Heart right ventricle (tissue), 16 donors: Measurements from ENCODE around the gene ITLN2. TPM values are rescaled to one million over a fixed set of nuclear protein-coding genes. Genes with fewer than 3 reads are reported as not detected.

Experiments
- ATAC-seq, 8 donors: fragments of 200-7000 bp; cut with Tn5 transposase; one replicate each; pipeline ENCODE4 v1.9.1; 2020; ENCODE audit warnings: mild to moderate bottlenecking in 8 of 8, moderate library complexity in 8 of 8, moderate number of reproducible peaks in 1 of 8
- DNase-seq, 2 donors: peaks; one replicate each; pipeline ENCODE4 v3.0.0-alpha.2; 2020
- H3K27ac ChIP-seq, 10 donors: fragments of 200-600 bp; sonication (generic) in 2 of 10; one replicate each; pipeline versions ENCODE4 v1.5.0 to v1.8.0; 2020 to 2022; ENCODE audit warnings: mild to moderate bottlenecking in 3 of 10
- H3K27me3 ChIP-seq, 7 donors: fragments of 200-600 bp; one replicate each; pipeline ENCODE4 v1.8.0; 2021 to 2022; ENCODE audit warnings: mild to moderate bottlenecking in 2 of 7
- H3K36me3 ChIP-seq, 9 donors: fragments of 200-600 bp; sonication (generic) in 1 of 9; one replicate each; pipeline versions ENCODE4 v1.5.0 to v1.8.0; 2020 to 2022; ENCODE audit warnings: mild to moderate bottlenecking in 2 of 9
- H3K4me1 ChIP-seq, 9 donors: fragments of 200-600 bp; sonication (generic) in 1 of 9; one replicate each; pipeline versions ENCODE4 v1.5.0 to v1.8.0; 2020 to 2022; ENCODE audit warnings: mild to moderate bottlenecking in 4 of 9
- H3K4me3 ChIP-seq, 10 donors: fragments of 200-600 bp; sonication (generic) in 2 of 10; one replicate each; pipeline versions ENCODE4 v1.5.0 to v1.8.0; 2020 to 2022; ENCODE audit warnings: mild to moderate bottlenecking in 7 of 10, moderate library complexity in 2 of 10
- H3K9me3 ChIP-seq, 11 donors: fragments of 200-600 bp in 10 of 11; sonication (generic) in 2 of 11; one replicate each; pipeline versions ENCODE4 v1.5.0 to v1.8.0; 2013 to 2022; ENCODE audit warnings: mild to moderate bottlenecking in 2 of 11, control low read depth in 1 of 11, moderate library complexity in 1 of 11
- WGBS, 2 donors: extraction: QIAGEN DNeasy Blood & Tissue Kit; methylation state at CpG; one replicate each; pipeline ENCODE4 v1.1.7; 2013; ENCODE audit warnings: inconsistent platforms in 1 of 2; 5-methylcytosine and 5-hydroxymethylcytosine counted together
- intact Hi-C, 10 donors: fragments of 100-400 bp; cut with DNase I; formaldehyde crosslinking; loops; one replicate each; pipeline versions ENCODE4 v1.11.1 to v1.14.2; 2022
- polyA plus RNA-seq, 2 donors: library from polyadenylated mRNA; stranded (reverse); fragments of 200-250 nt; gene quantifications; one replicate each; pipeline ENCODE4 v1.2.3, GENCODE V29; 2013
- total RNA-seq, 10 donors: library from RNA; stranded (reverse); fragmentation: NEBNext Ultra II Directional in 3 of 10; extraction: Animal tissue kit (Norgen Biotek cat#: 25700) in 3 of 10; gene quantifications; one replicate each; pipeline versions ENCODE4 v1.2.1 to v1.2.4, GENCODE V29; 2021 to 2023
- TF ChIP-seq, protein P1 (sequence below), 9 donors: fragments of 200-600 bp; sonication (generic) in 2 of 9; IDR thresholded peaks; one replicate each; pipeline versions ENCODE4 v1.5.0 to v1.8.0; 2021 to 2022; ENCODE audit warnings: antibody characterized with exemption in 9 of 9, mild to moderate bottlenecking in 5 of 9, moderate library complexity in 1 of 9
- donor health status: Arrhythmogenic right ventricular cardiomyopathy.
- donor health status: ischemic (EF 13 %, LVEDD 7.1; RV severe dilation, severe dysfunction).
- donor health status: healthy with polysubstance abuse.
- donor health status: DM: no; HTN: yes; CAD: no.
- donor health status: DM: no; HTN: no; CAD: no.
- donor health status: ischemic (EF 25% LVEDD 6.9; RV normal size, moderate dysfunction).
- donor health status: ischemic (EF 25% LVEDD 5.7; RV mildly dilated, moderate dysfunction).
- donor health status: healthy.
- donor health status: DM: yes; HTN: yes; CAD: no.
- donor health status: Ischemic cardiomyopathy.
- donor health status: ischemic (EF 35%, LVEDD 5.7; RV mildly dilated, moderate dysfunction).
- donor health status: nonischemic (EF 11% LVEDD 7.7; RV severe dilation, severe dysfunction).
- donor health status: DM: yes; HTN: yes; CAD: no.
- donor health status: PGD.
- donor health status: ischemic (EF 29% LVEDD 5.4; RV normal size, mild dysfunction).
- donor health status: nonischemic (EF 23%, LVEDD 6.1; RV moderate dilation, normal function).

The ITLN2 gene
- total and polyA plus RNA-seq, 12 donors = 0.22 TPM; not detected in 11

DNA sequence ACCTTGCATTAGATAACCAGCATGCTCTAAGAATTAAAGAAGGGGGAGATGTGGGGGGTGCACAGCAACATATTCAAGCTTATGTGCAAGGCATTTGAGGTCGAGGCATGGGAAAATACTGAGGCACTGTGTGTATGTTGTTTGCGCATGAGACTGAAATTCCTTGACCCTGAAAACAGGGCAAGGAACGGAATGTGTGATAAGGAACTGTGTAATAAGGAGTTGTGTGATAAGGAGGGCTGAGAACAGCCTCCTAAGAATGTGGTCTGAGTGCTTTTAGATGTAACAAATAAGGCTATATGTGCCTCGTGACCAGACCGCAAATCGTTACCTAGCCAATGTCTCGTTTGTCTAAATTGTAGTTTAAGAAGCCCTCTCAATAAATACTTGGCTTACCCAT is 43.2 kb downstream of the ITLN2 start:
- ATAC-seq (peak in 2 of 8 donors; percentile 37 to 49), DNase-seq (no peak)
- H3K36me3 ChIP-seq = no peaks in the 10 kb centered on the region
- H3K9me3 ChIP-seq = no peaks in the 10 kb centered on the region
- no peak overlapping the region for H3K27ac ChIP-seq
- peaks cover 0 to 13% (median 0%) of the 10 kb centered on the region in 7 donors for H3K27me3 ChIP-seq
- intact Hi-C loops = no loop called here
- WGBS, 2 donors = 21 to 25% methylated on average over 7 of the region's 7 CpGs
- TF ChIP-seq, protein P1, sequence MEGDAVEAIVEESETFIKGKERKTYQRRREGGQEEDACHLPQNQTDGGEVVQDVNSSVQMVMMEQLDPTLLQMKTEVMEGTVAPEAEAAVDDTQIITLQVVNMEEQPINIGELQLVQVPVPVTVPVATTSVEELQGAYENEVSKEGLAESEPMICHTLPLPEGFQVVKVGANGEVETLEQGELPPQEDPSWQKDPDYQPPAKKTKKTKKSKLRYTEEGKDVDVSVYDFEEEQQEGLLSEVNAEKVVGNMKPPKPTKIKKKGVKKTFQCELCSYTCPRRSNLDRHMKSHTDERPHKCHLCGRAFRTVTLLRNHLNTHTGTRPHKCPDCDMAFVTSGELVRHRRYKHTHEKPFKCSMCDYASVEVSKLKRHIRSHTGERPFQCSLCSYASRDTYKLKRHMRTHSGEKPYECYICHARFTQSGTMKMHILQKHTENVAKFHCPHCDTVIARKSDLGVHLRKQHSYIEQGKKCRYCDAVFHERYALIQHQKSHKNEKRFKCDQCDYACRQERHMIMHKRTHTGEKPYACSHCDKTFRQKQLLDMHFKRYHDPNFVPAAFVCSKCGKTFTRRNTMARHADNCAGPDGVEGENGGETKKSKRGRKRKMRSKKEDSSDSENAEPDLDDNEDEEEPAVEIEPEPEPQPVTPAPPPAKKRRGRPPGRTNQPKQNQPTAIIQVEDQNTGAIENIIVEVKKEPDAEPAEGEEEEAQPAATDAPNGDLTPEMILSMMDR (IDR thresholded peaks at IDR 0.05) = no peak
- no peak overlapping the region for H3K4me3 ChIP-seq
- peaks cover 0 to 32% (median 7%) of the 10 kb centered on the region in 9 donors for H3K4me1 ChIP-seq

DNA sequence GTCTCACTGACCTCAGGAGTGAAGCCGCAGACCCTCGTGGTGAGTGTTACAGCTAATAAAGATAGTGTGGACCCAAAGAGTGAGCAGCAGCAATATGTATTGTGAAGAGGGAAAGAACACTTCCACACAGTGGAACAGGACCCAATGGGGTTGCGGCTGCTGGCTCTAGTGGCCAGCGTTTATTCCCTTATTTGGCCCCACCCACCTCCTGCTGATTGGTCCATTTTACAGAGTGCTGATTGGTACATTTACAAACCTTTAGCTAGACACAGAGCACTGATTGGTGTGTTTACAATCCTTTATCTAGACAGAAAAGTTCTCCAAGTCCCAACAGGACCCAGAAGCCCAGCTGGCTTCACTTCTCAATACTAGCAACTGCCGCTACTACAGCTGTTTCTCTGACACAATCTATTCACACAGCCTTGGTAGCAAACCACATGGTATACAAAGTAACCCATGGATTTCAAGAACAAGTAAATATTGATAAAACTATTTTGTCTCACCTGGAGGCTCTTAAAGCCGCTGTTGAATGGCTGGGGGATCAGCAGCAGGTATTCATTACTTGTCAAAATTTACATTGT is 44.3 kb downstream of the ITLN2 start:
- peaks cover 0 to 37% (median 10%) of the 10 kb centered on the region in 9 donors for H3K4me1 ChIP-seq
- ATAC-seq (no peak), DNase-seq (no peak)
- WGBS, 2 donors = 71 to 83% methylated on average over 6 of the region's 6 CpGs
- intact Hi-C loops = no loop called here
- no peaks in the 10 kb centered on the region for H3K36me3 ChIP-seq
- H3K9me3 ChIP-seq = no peaks in the 10 kb centered on the region
- H3K4me3 ChIP-seq = no peak overlapping the region
- TF ChIP-seq, protein P1 (IDR thresholded peaks at IDR 0.05) = no peak
- peaks cover 0 to 6% (median 0%) of the 10 kb centered on the region in 7 donors for H3K27me3 ChIP-seq
- H3K27ac ChIP-seq = no peak overlapping the region

DNA sequence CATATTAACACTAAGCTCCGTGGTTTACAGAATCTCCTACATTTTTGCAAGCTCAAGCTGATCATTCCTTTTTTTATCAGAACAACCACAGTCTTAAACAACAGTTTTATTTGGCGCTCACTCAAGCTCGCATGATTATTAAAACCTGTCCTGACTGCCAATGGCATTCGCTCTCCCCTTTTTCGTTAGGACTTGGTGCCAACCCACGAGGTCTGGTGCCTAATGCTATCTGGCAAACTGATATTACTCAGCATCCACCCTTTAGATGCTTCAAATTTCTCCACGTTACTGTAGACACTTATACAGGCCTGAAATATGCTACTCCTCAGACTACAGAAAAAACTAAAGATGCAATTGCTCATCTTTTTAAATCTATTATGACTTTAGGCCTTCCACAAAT is 46.6 kb downstream of the ITLN2 start:
- peaks cover 0 to 44% (median 11%) of the 10 kb centered on the region in 9 donors for H3K4me1 ChIP-seq
- TF ChIP-seq, protein P1 (IDR thresholded peaks at IDR 0.05) = no peak
- peaks cover 0 to 6% (median 0%) of the 10 kb centered on the region in 7 donors for H3K27me3 ChIP-seq
- ATAC-seq (peak in 2 of 8 donors; percentile 20 to 64), DNase-seq (peak in 1 of 2 donors; percentile 17)
- no peaks in the 10 kb centered on the region for H3K36me3 ChIP-seq
- H3K27ac ChIP-seq = no peak overlapping the region
- H3K9me3 ChIP-seq = no peaks in the 10 kb centered on the region
- no peak overlapping the region for H3K4me3 ChIP-seq
- 32 to 34% methylated on average over 7 of the region's 7 CpGs for WGBS, 2 donors
- intact Hi-C loops = no loop called here

DNA sequence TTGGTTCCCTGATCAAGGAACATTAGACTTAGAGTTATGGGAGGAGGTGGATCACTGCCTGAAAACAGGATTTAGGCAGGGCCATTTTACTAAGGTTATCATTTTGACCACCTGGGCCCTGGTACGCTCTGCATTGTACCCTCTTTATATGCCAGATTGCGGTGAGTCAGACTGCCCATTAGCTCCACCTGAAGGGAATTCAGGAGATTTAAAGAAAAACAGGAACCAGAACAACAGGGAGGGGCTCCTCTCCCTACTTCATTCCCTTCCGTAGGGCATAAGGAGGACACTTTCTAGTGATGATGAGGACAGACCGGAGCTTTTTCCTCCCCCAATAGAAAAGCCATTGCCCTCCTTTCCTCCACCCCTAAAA is 49.0 kb downstream of the ITLN2 start:
- no peaks in the 10 kb centered on the region for H3K27me3 ChIP-seq
- no peaks in the 10 kb centered on the region for H3K36me3 ChIP-seq
- intact Hi-C loops = no loop called here
- H3K27ac ChIP-seq = peak overlapping the region in 1 of 10 donors; percentile 22
- no peak overlapping the region for H3K4me3 ChIP-seq
- peaks cover 0 to under 1% (median 0%) of the 10 kb centered on the region in 11 donors for H3K9me3 ChIP-seq
- ATAC-seq (no peak), DNase-seq (no peak)
- H3K4me1 ChIP-seq = peaks cover 0 to 35% (median 4%) of the 10 kb centered on the region in 9 donors
- 68 to 75% methylated on average over 4 of the region's 4 CpGs for WGBS, 2 donors
- TF ChIP-seq, protein P1 (IDR thresholded peaks at IDR 0.05) = no peak
